GM18861 (cell line): Measurements from ENCODE around the gene SGPP1.
"Not testable (repeated sequence)": the region's sequence is repeated elsewhere in the genome, so short reads cannot be mapped to it uniquely, and the experiment has no call there.

ENCODE experiments used
- ATAC-seq: cut with Tn5 transposase; IDR thresholded peaks from one replicate; pipeline ENCODE4 v1.9.1; 2021; ENCODE audit not compliant: unreplicated experiment

The SGPP1 gene

GRCh38 chr14:63726499-63726898, 1.4 kb downstream of the SGPP1 start:
- no peak for ATAC-seq

- no peak for ATAC-seq
Observed at GRCh38 chr14:63725786-63726460, 1.9 kb downstream of the SGPP1 start.

GRCh38 chr14:63717702-63718101, 10.2 kb downstream of the SGPP1 start:
- ATAC-seq, result no peak

GRCh38 chr14:63715360-63715759, 12.5 kb downstream of the SGPP1 start:
- no peak for ATAC-seq

- ATAC-seq, result no peak
Observed at GRCh38 chr14:63713764-63714163, 14.1 kb downstream of the SGPP1 start.

- no peak for ATAC-seq
Observed at GRCh38 chr14:63713058-63713457, 14.8 kb downstream of the SGPP1 start.

GRCh38 chr14:63712123-63712522, 15.7 kb downstream of the SGPP1 start:
- no peak for ATAC-seq

GRCh38 chr14:63710497-63710896, 17.4 kb downstream of the SGPP1 start:
- ATAC-seq, result no peak

GRCh38 chr14:63709589-63709988, 18.3 kb downstream of the SGPP1 start:
- no peak for ATAC-seq

- no peak for ATAC-seq
Observed at GRCh38 chr14:63707216-63707615, 20.6 kb downstream of the SGPP1 start.

- ATAC-seq, result no peak
Observed at GRCh38 chr14:63705561-63706070, 22.2 kb downstream of the SGPP1 start.

GRCh38 chr14:63702530-63702929, 25.3 kb downstream of the SGPP1 start:
- not testable (repeated sequence) for ATAC-seq

GRCh38 chr14:63701606-63702299, 26.1 kb downstream of the SGPP1 start:
- no peak for ATAC-seq

GRCh38 chr14:63692310-63693020, 35.4 kb downstream of the SGPP1 start:
- no peak for ATAC-seq

- ATAC-seq, result no peak
Observed at GRCh38 chr14:63689132-63689531, 38.7 kb downstream of the SGPP1 start.

- no peak for ATAC-seq
Observed at GRCh38 chr14:63686926-63687325, 40.9 kb downstream of the SGPP1 start.

GRCh38 chr14:63685401-63685800, 42.5 kb downstream of the SGPP1 start:
- no peak for ATAC-seq

GRCh38 chr14:63682727-63683593, 44.9 kb downstream of the SGPP1 start:
- ATAC-seq, result no peak

- ATAC-seq, result no peak
Observed at GRCh38 chr14:63678536-63678935, 49.3 kb downstream of the SGPP1 start.

- no peak for ATAC-seq
Observed at GRCh38 chr14:63677891-63678379, 49.9 kb downstream of the SGPP1 start.

- ATAC-seq, result no peak
Observed at GRCh38 chr14:63676615-63677014, 51.2 kb downstream of the SGPP1 start.
